ENCODE measurements around the gene SMIM45.

SMIM45 gene

GRCh38 chr22:41966607-41967240 is 14.8 kb downstream of the SMIM45 start:
- peak overlapping the region in 2 of 3 experiments; percentile 61 to 85; a peak in 3 of 7 replicates for H3K27ac Mint-ChIP-seq

More at GRCh38 chr22:41966607-41967240, 14.8 kb downstream of the SMIM45 start:
- H2AK5ac ChIP-seq (ENCODE audit: insufficient read length, low read length): no peak overlapping the region
- H2AFZ ChIP-seq (ENCODE audit: low read length): no peak overlapping the region
- no peak overlapping the region for H3K56ac ChIP-seq (ENCODE audit: insufficient read length, low read depth, low read length)
- peaks cover 33 to 43% of the 10 kb centered on the region in 2 experiments for H3K4me1 Mint-ChIP-seq
- H3K18ac ChIP-seq (ENCODE audit: insufficient read length, low read depth, low read length): no peak overlapping the region
- H4K20me1 ChIP-seq (ENCODE audit: control insufficient read depth, insufficient read depth, insufficient read length): no peaks in the 10 kb centered on the region
- no peak overlapping the region for H3K4ac ChIP-seq (ENCODE audit: low read depth, low read length)
- no peak overlapping the region for H3K9ac ChIP-seq (ENCODE audit: extremely low read depth, insufficient read length, low read length)
- H3K79me1 ChIP-seq (ENCODE audit: insufficient read depth, low read depth, low read length, poor library complexity, severe bottlenecking): no peaks in the 10 kb centered on the region
- peak; percentile 81 for DNase-seq
- no peak overlapping the region for H4K5ac ChIP-seq (ENCODE audit: insufficient read length, low read depth, low read length)
- no peaks in the 10 kb centered on the region; the same call in 1 of the 2 replicates for H3K27me3 ChIP-seq (ENCODE audit: insufficient read depth, low read length)
- peaks cover 32% of the 10 kb centered on the region for H3K27me3 Mint-ChIP-seq (ENCODE audit: low read depth)
- H3K4me2 ChIP-seq (ENCODE audit: insufficient read depth, insufficient read length, low read length): no peak overlapping the region
- H2BK5ac ChIP-seq (ENCODE audit: insufficient read length, low read length): no peak overlapping the region
- no peak overlapping the region for H3K27ac ChIP-seq (ENCODE audit: insufficient read length, low read depth, low read length)
- H4K91ac ChIP-seq (ENCODE audit: insufficient read length, low read depth, low read length): no peak overlapping the region
- no peak overlapping the region for H3K23ac ChIP-seq (ENCODE audit: insufficient read length, low read depth, low read length)
- peaks cover 2 to 3% (median 3%) of the 10 kb centered on the region in 3 experiments; a peak in 2 of 7 replicates for H3K36me3 Mint-ChIP-seq (ENCODE audit: insufficient read depth in 1 of 3, low read depth in 3 of 3)
- H3K79me2 ChIP-seq (ENCODE audit: insufficient read depth, low read length): no peaks in the 10 kb centered on the region
- H3K14ac ChIP-seq (ENCODE audit: insufficient read depth, low read length): no peak overlapping the region
- no peak overlapping the region for H4K8ac ChIP-seq (replicated peaks; ENCODE audit: insufficient read length, low read depth, low read length)
- H2BK15ac ChIP-seq (ENCODE audit: low read depth, low read length): no peak overlapping the region
- H3K9me3 Mint-ChIP-seq: peaks cover 4 to 5% of the 10 kb centered on the region in 2 experiments; a peak in 4 of 5 replicates
- TF ChIP-seq, protein P1, sequence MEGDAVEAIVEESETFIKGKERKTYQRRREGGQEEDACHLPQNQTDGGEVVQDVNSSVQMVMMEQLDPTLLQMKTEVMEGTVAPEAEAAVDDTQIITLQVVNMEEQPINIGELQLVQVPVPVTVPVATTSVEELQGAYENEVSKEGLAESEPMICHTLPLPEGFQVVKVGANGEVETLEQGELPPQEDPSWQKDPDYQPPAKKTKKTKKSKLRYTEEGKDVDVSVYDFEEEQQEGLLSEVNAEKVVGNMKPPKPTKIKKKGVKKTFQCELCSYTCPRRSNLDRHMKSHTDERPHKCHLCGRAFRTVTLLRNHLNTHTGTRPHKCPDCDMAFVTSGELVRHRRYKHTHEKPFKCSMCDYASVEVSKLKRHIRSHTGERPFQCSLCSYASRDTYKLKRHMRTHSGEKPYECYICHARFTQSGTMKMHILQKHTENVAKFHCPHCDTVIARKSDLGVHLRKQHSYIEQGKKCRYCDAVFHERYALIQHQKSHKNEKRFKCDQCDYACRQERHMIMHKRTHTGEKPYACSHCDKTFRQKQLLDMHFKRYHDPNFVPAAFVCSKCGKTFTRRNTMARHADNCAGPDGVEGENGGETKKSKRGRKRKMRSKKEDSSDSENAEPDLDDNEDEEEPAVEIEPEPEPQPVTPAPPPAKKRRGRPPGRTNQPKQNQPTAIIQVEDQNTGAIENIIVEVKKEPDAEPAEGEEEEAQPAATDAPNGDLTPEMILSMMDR (conservative IDR thresholded peaks at IDR 0.05): peak; percentile 67
- H3K4me3 Mint-ChIP-seq: peak overlapping the region in 1 of 2 experiments; percentile 24; a peak in 1 of 5 replicates
- no peak overlapping the region for H2BK20ac ChIP-seq (ENCODE audit: low read depth, low read length, poor library complexity, severe bottlenecking)
- no peak overlapping the region for H2BK120ac ChIP-seq (ENCODE audit: low read depth, low read length, poor library complexity, severe bottlenecking)
- H3T11ph ChIP-seq (ENCODE audit: low read length): no peak overlapping the region
- peaks cover 2% of the 10 kb centered on the region; the same call in 1 of the 2 replicates for H3K4me1 ChIP-seq (ENCODE audit: insufficient read depth, low read length)
- no peak overlapping the region for H2BK12ac ChIP-seq (ENCODE audit: insufficient read length, low read depth, low read length)
- no peaks in the 10 kb centered on the region for H3K23me2 ChIP-seq (ENCODE audit: insufficient read length, low read depth, low read length, poor library complexity, severe bottlenecking)
- WGBS (ENCODE audit: extremely low coverage, insufficient read length, low lambda C conversion rate): no CpG with 5 or more reads among the region's 8 CpGs
- no peaks in the 10 kb centered on the region for H3K9me3 ChIP-seq (ENCODE audit: control insufficient read depth, low read depth, low read length)
